Thoracic aorta (tissue), 2 donors: ENCODE data around the gene TET2. TPM values are rescaled to one million over a fixed set of nuclear protein-coding genes. Genes with fewer than 3 reads are reported as not detected.

ENCODE experiments used
- ATAC-seq: fragments of 150-250 bp; one replicate; pipeline ENCODE4 v1.8.0; 2017; ENCODE audit warnings: low read depth; ENCODE audit not compliant: insufficient number of reproducible peaks, low FRiP score
- DNase-seq: peaks from one replicate; pipeline ENCODE4 v3.0.0-alpha.2; 2020; ENCODE audit warnings: low spot score
- H3K27ac ChIP-seq, 2 donors: fragments of 200-600 bp; sonication (generic); 1 replicate in 1 of 2; 2 replicates in 1 of 2; pipeline ENCODE4 v1.5.1; 2016; ENCODE audit warnings: mild to moderate bottlenecking in 2 of 2, moderate library complexity in 2 of 2
- H3K27me3 ChIP-seq: fragments of 200-600 bp; sonication (generic); replicated peaks from 2 replicates; pipeline ENCODE4 v1.6.0; 2016; ENCODE audit warnings: mild to moderate bottlenecking; ENCODE audit not compliant: insufficient read depth
- H3K36me3 ChIP-seq: fragments of 200-600 bp; sonication (generic); one replicate; pipeline ENCODE4 v1.5.1; 2016
- H3K4me1 ChIP-seq, 2 donors: fragments of 200-600 bp; sonication (generic); 1 replicate in 1 of 2; 2 replicates in 1 of 2; pipeline versions ENCODE4 v1.5.1 to v1.6.0; 2016; ENCODE audit warnings: low read depth in 2 of 2, mild to moderate bottlenecking in 1 of 2; ENCODE audit not compliant: control insufficient read depth in 1 of 2
- H3K4me3 ChIP-seq: fragments of 200-600 bp; sonication (generic); 2 replicates; pipeline ENCODE4 v1.5.1; 2016; ENCODE audit warnings: mild to moderate bottlenecking
- H3K9me3 ChIP-seq: fragments of 200-600 bp; sonication (generic); 2 replicates; pipeline ENCODE4 v1.5.1; 2016
- total RNA-seq, 2 donors: library from RNA; depleted of rRNA; stranded (reverse); fragments of >200 nt; gene quantifications; one replicate each; pipeline versions ENCODE4 v1.1.0 to v1.2.3, GENCODE V29; 2016
- TF ChIP-seq, protein P1 (sequence below): fragments of 200-600 bp; sonication (generic); IDR thresholded peaks from one replicate; pipeline ENCODE4 v1.5.1; 2019; ENCODE audit warnings: antibody characterized with exemption

TET2 gene
- total RNA-seq, 2 donors from 2014 or later = 23.6 to 31.7 TPM

DNA sequence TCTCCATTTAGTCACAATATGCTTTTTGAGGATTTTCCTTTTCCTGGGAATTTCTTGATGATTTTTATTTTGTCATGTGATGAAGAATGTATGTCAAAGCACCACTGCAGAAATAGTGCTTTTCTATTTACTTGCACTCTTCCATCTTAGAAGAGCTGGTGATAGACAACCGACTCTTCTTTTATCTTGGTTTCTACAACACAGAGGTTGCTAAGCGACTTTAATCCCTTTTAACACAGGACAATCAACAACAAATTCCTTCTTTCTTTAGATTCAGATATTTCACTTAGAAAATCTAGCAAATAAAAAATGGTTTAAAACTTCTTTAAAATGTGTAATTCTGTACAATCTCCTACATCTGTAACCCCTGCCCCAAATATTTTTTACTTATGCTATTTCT lies 34.6 kb downstream of the TET2 start:
- H3K36me3 ChIP-seq = no peaks in the 10 kb centered on the region
- no peak overlapping the region for H3K27ac ChIP-seq
- no peak for ATAC-seq

GRCh38 chr4:105182211-105182610 lies 35.5 kb downstream of the TET2 start:
- Histone ChIP-seq H3K4me1 (peaks cover 13 to 25% of the 10 kb centered on the region in 2 donors), H3K36me3 (no peaks in the 10 kb centered on the region), H3K4me3 (no peak overlapping the region), H3K9me3 (no peaks in the 10 kb centered on the region), H3K27me3 (no peaks in the 10 kb centered on the region), H3K27ac (no peak overlapping the region)
- DNase-seq (no peak), ATAC-seq (no peak)
- TF ChIP-seq, protein P1, sequence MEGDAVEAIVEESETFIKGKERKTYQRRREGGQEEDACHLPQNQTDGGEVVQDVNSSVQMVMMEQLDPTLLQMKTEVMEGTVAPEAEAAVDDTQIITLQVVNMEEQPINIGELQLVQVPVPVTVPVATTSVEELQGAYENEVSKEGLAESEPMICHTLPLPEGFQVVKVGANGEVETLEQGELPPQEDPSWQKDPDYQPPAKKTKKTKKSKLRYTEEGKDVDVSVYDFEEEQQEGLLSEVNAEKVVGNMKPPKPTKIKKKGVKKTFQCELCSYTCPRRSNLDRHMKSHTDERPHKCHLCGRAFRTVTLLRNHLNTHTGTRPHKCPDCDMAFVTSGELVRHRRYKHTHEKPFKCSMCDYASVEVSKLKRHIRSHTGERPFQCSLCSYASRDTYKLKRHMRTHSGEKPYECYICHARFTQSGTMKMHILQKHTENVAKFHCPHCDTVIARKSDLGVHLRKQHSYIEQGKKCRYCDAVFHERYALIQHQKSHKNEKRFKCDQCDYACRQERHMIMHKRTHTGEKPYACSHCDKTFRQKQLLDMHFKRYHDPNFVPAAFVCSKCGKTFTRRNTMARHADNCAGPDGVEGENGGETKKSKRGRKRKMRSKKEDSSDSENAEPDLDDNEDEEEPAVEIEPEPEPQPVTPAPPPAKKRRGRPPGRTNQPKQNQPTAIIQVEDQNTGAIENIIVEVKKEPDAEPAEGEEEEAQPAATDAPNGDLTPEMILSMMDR = no peak

More for the DNA sequence above, 34.6 kb downstream of the TET2 start:
- no peaks in the 10 kb centered on the region for H3K27me3 ChIP-seq
- H3K4me1 ChIP-seq = peaks cover 9 to 18% of the 10 kb centered on the region in 2 donors
- TF ChIP-seq, protein P1 = no peak
- H3K9me3 ChIP-seq = no peaks in the 10 kb centered on the region
- no peak overlapping the region for H3K4me3 ChIP-seq
- DNase-seq = no peak

DNA sequence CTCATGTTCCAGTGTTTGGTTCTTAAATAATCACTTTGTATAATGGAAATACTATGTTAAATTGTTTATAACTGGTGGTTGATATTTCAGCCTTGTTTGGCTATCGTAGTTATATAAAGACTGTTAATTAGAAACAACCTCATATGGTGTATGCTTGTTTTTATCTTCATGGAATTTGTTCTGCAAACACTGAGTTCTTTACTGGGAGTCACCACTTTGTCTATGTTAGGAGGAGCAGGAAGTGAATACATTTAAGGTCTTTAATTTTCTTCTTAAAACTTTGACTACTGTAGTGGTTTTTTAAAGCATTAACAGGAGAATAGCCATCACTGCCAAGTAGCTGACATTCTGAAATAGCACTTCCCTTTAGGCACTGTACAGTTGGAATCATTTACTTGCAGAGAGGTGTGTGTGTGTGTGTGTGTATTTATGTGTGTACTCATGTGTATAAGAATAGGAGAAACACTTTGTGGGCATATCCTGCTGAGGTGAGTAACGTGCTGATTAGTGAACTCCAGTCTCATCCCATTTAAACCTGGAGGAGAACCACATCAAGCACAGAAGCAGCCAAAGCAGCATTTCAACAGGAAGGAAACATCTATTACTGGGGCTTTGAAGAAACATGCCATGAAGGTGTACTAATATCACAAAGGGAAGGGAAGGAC lies 37.8 kb downstream of the TET2 start:
- TF ChIP-seq, protein P1 = no peak
- no peaks in the 10 kb centered on the region for H3K27me3 ChIP-seq
- H3K4me3 ChIP-seq = no peak overlapping the region
- no peak overlapping the region for H3K27ac ChIP-seq
- no peak for ATAC-seq
- H3K9me3 ChIP-seq = no peaks in the 10 kb centered on the region
- H3K4me1 ChIP-seq = peaks cover 13 to 25% of the 10 kb centered on the region in 2 donors
- H3K36me3 ChIP-seq = no peaks in the 10 kb centered on the region
- no peak for DNase-seq

DNA sequence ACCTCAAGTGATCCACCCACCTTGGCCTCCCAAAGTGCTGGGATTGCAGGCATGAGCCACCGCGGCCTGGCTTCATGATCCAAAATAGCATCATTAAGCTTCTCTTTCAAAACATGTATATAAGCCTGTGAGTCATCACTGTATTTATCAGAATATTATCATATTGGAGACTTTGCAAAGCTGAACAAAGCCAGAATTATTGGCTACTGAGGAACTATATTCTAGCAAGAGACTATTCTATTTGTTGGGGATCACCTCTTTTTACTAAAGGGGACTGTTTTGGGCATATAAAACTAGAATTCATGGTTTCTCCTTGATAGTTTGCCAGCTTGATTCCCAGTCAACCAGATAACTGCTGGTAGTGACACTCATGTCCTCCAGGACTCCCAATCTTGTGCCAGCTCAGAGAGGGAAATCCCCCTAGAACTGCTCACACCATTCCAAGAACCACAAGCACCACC lies 40.1 kb downstream of the TET2 start:
- DNase-seq (no peak), ATAC-seq (no peak)
- no peaks in the 10 kb centered on the region for H3K27me3 ChIP-seq
- peaks cover 9 to 24% of the 10 kb centered on the region in 2 donors for H3K4me1 ChIP-seq
- no peaks in the 10 kb centered on the region for H3K9me3 ChIP-seq
- no peak overlapping the region for H3K27ac ChIP-seq
- H3K36me3 ChIP-seq = no peaks in the 10 kb centered on the region
- TF ChIP-seq, protein P1 = no peak
- no peak overlapping the region for H3K4me3 ChIP-seq

DNA sequence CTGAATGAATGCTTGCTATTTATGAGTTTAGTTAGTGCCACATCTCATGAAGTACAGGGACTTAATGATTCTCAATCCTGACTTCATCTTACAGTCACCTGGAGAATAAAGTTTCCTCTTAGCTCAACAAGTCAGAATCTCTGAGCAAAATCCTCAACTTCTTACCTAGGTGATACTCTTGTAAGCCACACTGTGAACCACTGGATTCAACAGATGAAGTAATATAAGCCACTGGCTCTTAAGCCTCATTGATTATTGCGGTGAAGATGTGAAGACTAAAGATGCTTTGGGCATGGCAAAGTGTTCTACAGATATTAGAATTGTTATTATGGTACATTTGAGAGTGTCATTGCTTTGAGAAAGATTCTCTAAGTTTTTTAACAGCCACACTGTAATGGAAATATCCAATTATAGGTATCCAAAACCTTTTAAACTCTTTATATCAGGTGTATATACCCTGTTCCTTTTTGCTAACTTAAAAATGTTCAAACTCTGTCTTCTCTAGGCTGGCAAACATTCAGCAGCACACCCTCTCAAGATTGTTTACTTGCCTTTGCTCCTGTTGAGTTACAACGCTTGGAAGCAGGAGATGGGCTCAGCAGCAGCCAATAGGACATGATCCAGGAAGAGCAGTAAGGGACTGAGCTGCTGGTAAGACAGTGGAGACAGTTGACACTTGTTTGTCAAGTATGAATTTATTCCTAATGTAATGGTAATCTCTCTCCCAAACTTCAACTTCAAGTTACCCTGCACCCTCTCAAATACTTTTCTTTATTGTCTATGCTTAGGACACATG lies 43.4 kb downstream of the TET2 start:
- peaks cover 30 to 53% of the 10 kb centered on the region in 2 donors for H3K4me1 ChIP-seq
- H3K36me3 ChIP-seq = no peaks in the 10 kb centered on the region
- H3K27me3 ChIP-seq = no peaks in the 10 kb centered on the region
- no peak for DNase-seq
- no peak overlapping the region for H3K27ac ChIP-seq
- no peak for ATAC-seq
- TF ChIP-seq, protein P1 = no peak
- H3K4me3 ChIP-seq = no peak overlapping the region
- no peaks in the 10 kb centered on the region for H3K9me3 ChIP-seq
